Right lobe of liver (tissue), 6 donors: ENCODE measurements around the gene ITCH. TPM values are rescaled to one million over a fixed set of nuclear protein-coding genes. Genes with fewer than 3 reads are reported as not detected.
A peak's percentile ranks its signal among the peaks of the same experiment; 100 is the strongest.

Source experiments
- ATAC-seq, 4 donors: fragments of 200-7000 bp; cut with Tn5 transposase; one replicate each; pipeline ENCODE4 v1.9.1; 2020; ENCODE audit warnings: mild to moderate bottlenecking in 4 of 4, moderate library complexity in 4 of 4
- DNase-seq, 3 donors: peaks; one replicate each; pipeline ENCODE4 v3.0.0-alpha.2; 2020
- H3K27ac ChIP-seq, 3 donors: fragments of 200-600 bp; one replicate each; pipeline ENCODE4 v1.8.0; 2022
- H3K27me3 ChIP-seq, 2 donors: fragments of 200-600 bp; one replicate each; pipeline ENCODE4 v1.8.0; 2022
- H3K36me3 ChIP-seq, 4 donors: fragments of 200-600 bp; sonication (generic) in 1 of 4; one replicate each; pipeline versions ENCODE4 v1.5.1 to v1.8.0; 2017 to 2022; ENCODE audit warnings: control low read depth in 1 of 4
- H3K4me1 ChIP-seq, 4 donors: fragments of 200-600 bp; sonication (generic) in 1 of 4; one replicate each; pipeline versions ENCODE4 v1.5.1 to v1.8.0; 2017 to 2022; ENCODE audit warnings: control low read depth in 1 of 4
- H3K4me3 ChIP-seq, 3 donors: fragments of 200-600 bp; one replicate each; pipeline ENCODE4 v1.8.0; 2022
- H3K9me3 ChIP-seq, 4 donors: fragments of 200-600 bp; sonication (generic) in 1 of 4; one replicate each; pipeline versions ENCODE4 v1.5.1 to v1.8.0; 2017 to 2022; ENCODE audit warnings: control low read depth in 1 of 4
- POLR2A ChIP-seq: fragments of 450-650 bp; IDR thresholded peaks from one replicate; pipeline ENCODE4 v1.6.1; 2017; ENCODE audit warnings: antibody characterized with exemption, mild to moderate bottlenecking
- WGBS: methylation state at CpG from one replicate; pipeline ENCODE4 v1.1.6; 2018; ENCODE audit warnings: low coverage, low lambda C conversion rate; ENCODE audit not compliant: insufficient coverage; ENCODE audit errors: missing lambda C conversion rate; 5-methylcytosine and 5-hydroxymethylcytosine counted together
- intact Hi-C, 2 donors: fragments of 100-400 bp; cut with DNase I; formaldehyde crosslinking; loops; one replicate each; pipeline versions ENCODE4 v1.11.2 to v1.14.1; 2022
- total RNA-seq, 6 experiments: library from RNA; depleted of rRNA in 2 of 6; stranded (reverse); fragments of >200 nt in 2 of 6; fragmentation: NEBNext Ultra II Directional in 3 of 6; extraction: Animal tissue kit (Norgen Biotek cat#: 25700) in 3 of 6; gene quantifications; one replicate each; pipeline versions ENCODE4 v1.1.0 to v1.2.4, GENCODE V29; 2016 to 2023
- TF ChIP-seq, protein P1 (sequence below), 4 donors: fragments of 200-600 bp in 3 of 4; fragments of 450-650 bp in 1 of 4; IDR thresholded peaks; one replicate each; pipeline versions ENCODE4 v1.5.1 to v1.8.0; 2016 to 2022; ENCODE audit warnings: antibody characterized with exemption in 4 of 4, mild to moderate bottlenecking in 2 of 4
- donor health status: DM: no; HTN: yes; CAD: no.
- donor health status: DM: no; HTN: no; CAD: no.
- donor health status: DM: no; HTN: no; CAD: no.
- donor health status: DM: no; HTN: yes; CAD: no.
- donor health status: DM: no; HTN: yes; CAD: no.

The ITCH gene
- total RNA-seq, 6 experiments from 2014 or later = 32.8 to 71.4 (median 44.1) TPM

DNA sequence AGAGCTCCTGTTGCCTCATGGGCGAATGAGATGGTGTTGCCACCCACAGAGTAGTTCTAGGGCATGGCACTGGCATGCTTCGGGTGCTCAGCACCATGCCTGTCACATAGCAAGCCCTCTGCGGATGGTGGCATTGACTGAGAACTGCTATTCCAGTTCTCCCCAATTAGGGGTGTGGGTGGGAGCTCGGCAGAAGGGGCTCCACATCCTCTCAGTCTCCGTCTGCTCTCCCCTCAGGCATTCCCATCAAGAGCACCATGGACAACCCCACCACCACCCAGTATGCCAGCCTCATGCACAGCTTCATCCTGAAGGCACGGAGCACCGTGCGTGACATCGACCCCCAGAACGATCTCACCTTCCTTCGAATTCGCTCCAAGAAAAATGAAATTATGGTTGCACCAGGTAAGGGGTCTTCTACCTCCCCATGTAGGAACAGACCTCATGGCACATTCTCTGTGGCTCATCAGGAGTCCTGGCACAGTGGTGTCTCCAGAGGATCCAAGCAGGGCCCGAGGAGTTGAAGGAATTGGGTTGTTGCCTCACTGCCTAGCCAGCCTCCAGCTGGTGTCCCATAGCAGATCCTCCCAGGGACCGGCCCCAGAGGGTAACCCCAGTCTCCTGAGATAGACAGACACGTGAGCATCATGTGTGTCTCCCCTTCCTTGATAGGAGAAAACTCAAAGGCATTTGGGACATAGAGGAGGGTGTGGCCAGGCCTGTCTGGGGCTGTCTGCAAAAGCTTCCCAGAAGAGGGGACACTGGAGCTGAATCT, 171.5 kb downstream of the ITCH start:
- intact Hi-C loops = loop anchor here in 1 of 2 donors (10.0 kb wide), 1 partner anchor 170 kb away; the partner anchor contains the start of gene TP53INP2
- Histone ChIP-seq H3K9me3 (no peaks in the 10 kb centered on the region), H3K4me3 (no peak overlapping the region), H3K36me3 (peaks cover 0 to 51% (median 13%) of the 10 kb centered on the region in 4 donors), H3K27ac (no peak overlapping the region), H3K27me3 (no peaks in the 10 kb centered on the region), H3K4me1 (peaks cover 0 to 10% (median 2%) of the 10 kb centered on the region in 4 donors)
- 50% methylated on average over 2 of the region's 15 CpGs for WGBS
- no peak for TF ChIP-seq POLR2A
- TF ChIP-seq, protein P1, sequence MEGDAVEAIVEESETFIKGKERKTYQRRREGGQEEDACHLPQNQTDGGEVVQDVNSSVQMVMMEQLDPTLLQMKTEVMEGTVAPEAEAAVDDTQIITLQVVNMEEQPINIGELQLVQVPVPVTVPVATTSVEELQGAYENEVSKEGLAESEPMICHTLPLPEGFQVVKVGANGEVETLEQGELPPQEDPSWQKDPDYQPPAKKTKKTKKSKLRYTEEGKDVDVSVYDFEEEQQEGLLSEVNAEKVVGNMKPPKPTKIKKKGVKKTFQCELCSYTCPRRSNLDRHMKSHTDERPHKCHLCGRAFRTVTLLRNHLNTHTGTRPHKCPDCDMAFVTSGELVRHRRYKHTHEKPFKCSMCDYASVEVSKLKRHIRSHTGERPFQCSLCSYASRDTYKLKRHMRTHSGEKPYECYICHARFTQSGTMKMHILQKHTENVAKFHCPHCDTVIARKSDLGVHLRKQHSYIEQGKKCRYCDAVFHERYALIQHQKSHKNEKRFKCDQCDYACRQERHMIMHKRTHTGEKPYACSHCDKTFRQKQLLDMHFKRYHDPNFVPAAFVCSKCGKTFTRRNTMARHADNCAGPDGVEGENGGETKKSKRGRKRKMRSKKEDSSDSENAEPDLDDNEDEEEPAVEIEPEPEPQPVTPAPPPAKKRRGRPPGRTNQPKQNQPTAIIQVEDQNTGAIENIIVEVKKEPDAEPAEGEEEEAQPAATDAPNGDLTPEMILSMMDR (IDR thresholded peaks at IDR 0.05) = no peak
- DNase-seq (peak in 1 of 3 donors; percentile 22), ATAC-seq (no peak)

DNA sequence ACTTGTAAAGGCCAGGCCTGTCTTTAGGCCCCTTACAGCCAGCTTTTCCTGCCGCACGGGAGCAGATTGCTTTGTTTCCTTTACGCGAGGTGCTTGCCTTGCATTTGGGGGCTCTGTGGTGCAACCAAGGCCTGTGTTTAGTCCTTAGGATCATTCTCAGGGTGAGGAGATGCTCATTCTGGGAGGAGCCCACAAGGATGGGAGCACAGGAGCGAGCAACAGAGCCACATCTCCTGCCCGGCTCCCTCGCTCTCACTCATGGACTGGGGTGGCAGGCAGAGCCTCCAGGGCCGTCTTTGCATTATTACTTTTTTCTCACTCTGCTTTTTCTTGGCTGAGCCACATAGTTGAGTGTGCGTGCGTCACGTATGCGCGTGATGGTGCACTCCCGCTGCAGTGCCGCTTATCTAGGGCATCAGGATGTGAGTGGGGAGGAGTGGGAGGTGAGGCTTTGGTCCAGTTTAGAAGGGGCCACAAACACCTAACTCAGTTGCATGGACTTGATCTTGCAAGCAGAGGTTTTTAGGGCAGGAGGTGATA, 172.3 kb downstream of the ITCH start:
- Histone ChIP-seq H3K27ac (no peak overlapping the region), H3K4me1 (peaks cover 0 to 10% (median 2%) of the 10 kb centered on the region in 4 donors), H3K4me3 (no peak overlapping the region), H3K9me3 (no peaks in the 10 kb centered on the region), H3K27me3 (no peaks in the 10 kb centered on the region), H3K36me3 (peaks cover 0 to 48% (median 13%) of the 10 kb centered on the region in 4 donors)
- DNase-seq (peak in 1 of 3 donors; percentile 30), ATAC-seq (no peak)
- TF ChIP-seq, protein P1 (IDR thresholded peaks at IDR 0.05) = no peak
- no peak for TF ChIP-seq POLR2A
- 88% methylated on average over 15 of the region's 15 CpGs for WGBS
- intact Hi-C loops = loop anchor here in 1 of 2 donors (10.0 kb wide), 1 partner anchor 169 kb away; the partner anchor contains the start of gene TP53INP2

DNA sequence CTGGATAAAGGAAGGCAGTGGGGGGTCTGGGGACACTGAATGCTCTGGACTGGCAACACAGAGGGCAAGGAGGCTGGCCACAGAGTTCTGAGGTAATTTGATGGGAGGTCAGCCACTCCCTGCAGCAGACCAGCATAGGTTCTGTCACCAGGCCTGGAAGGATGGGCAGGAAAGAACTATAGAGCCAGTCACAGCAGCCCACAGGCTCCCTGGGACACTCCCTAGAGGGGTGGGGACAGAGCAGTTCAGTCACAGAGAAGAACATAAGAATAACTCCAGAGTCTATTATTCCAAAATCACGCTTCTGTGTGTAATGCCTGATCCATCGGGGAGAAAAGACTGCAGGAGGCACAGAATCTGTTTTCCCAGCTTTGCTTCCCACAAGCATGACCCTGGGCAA, 172.8 kb downstream of the ITCH start:
- no CpG with 5 or more reads among the region's 2 CpGs for WGBS
- Histone ChIP-seq H3K4me3 (no peak overlapping the region), H3K27me3 (no peaks in the 10 kb centered on the region), H3K4me1 (peaks cover 0 to 10% (median 2%) of the 10 kb centered on the region in 4 donors), H3K27ac (no peak overlapping the region), H3K36me3 (peaks cover 0 to 50% (median 16%) of the 10 kb centered on the region in 4 donors), H3K9me3 (no peaks in the 10 kb centered on the region)
- TF ChIP-seq, protein P1 (IDR thresholded peaks at IDR 0.05) = no peak
- no peak for TF ChIP-seq POLR2A
- peak in 1 of 3 donors; percentile 14 for DNase-seq
- intact Hi-C loops = loop anchor here in 1 of 2 donors (10.0 kb wide), 1 partner anchor 169 kb away; the partner anchor contains the start of gene TP53INP2
- ATAC-seq = no peak

DNA sequence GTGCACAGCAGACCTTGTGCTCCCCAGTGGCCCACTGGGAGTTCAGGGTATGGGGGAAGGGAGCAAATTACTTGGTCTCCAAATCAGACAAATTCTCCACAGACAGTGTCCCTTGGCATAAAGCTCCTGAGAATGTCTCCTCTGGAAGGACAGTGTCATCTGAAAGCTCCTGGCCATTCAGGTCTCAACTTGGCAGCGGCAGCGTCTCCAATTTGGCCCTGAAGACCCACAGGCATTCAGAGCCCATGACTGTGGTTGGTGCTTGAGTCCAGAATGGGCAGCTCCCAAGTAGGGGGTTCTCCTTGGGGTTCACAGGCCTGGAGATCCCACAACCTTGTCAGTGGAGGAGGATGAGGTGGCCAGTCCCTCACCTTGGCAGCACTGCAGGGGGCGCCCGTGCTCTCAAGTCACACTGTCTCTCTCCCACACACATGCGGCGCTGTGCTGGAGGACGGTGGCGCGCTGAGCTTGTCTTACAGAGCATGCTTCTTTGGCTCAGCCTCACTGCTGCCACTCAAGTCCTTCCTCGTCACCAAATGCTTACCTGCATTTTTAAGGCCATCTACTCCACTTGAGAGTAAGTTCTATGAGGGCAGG, 173.8 kb downstream of the ITCH start:
- Histone ChIP-seq H3K27me3 (no peaks in the 10 kb centered on the region), H3K4me3 (no peak overlapping the region)

More for the DNA sequence above, 173.8 kb downstream of the ITCH start:
- Histone ChIP-seq H3K9me3 (no peaks in the 10 kb centered on the region), H3K4me1 (peaks cover 0 to 10% (median 2%) of the 10 kb centered on the region in 4 donors), H3K27ac (no peak overlapping the region), H3K36me3 (peaks cover 0 to 57% (median 21%) of the 10 kb centered on the region in 4 donors)
- intact Hi-C loops = loop anchor here in 1 of 2 donors (10.0 kb wide), 1 partner anchor 168 kb away; the partner anchor contains the start of gene TP53INP2
- DNase-seq (peak in 2 of 3 donors; percentile 59 to 69), ATAC-seq (peak; percentile 44 to 61 (median 54))
- TF ChIP-seq, protein P1 (IDR thresholded peaks at IDR 0.05) = peak; percentile 19 to 52 (median 38)
- TF ChIP-seq POLR2A = no peak
- WGBS = 36% methylated on average over 2 of the region's 10 CpGs
